T-helper 2 cell treated with Interferon-gamma antibody and Interleukin-4, amounts not matched to agents 100 ng/mL and 5 ng/mL, for 36 hours (primary cell): ENCODE measurements around the gene KCNK18. TPM values are rescaled to one million over a fixed set of nuclear protein-coding genes. Genes with fewer than 3 reads are reported as not detected.

Source experiments
- intact Hi-C: fragments of 100-400 bp; cut with micrococcal nuclease; formaldehyde crosslinking; loops from one replicate; pipeline ENCODE4 v1.15.1; 2023
- total RNA-seq: library from RNA; stranded (reverse); gene quantifications from 2 replicates; pipeline ENCODE4 v1.2.3, GENCODE V29; 2022

Gene KCNK18
- total RNA-seq, 1 donor from 2014 or later, result not detected

- intact Hi-C loops, result no loop called here
Observed at GRCh38 chr10:117248750-117249465, 51.6 kb downstream of the KCNK18 start.

GRCh38 chr10:117249493-117250093 lies 52.3 kb downstream of the KCNK18 start:
- intact Hi-C loops, result no loop called here

- intact Hi-C loops, result no loop called here
Observed at GRCh38 chr10:117250411-117250810, 53.1 kb downstream of the KCNK18 start.

- intact Hi-C loops, result no loop called here
Observed at GRCh38 chr10:117253908-117254307, 56.6 kb downstream of the KCNK18 start.

- intact Hi-C loops, result no loop called here
Observed at GRCh38 chr10:117254338-117254737, 57.0 kb downstream of the KCNK18 start.

- intact Hi-C loops, result no loop called here
Observed at GRCh38 chr10:117254774-117255735, 57.8 kb downstream of the KCNK18 start.

GRCh38 chr10:117255835-117256460 lies 58.7 kb downstream of the KCNK18 start:
- intact Hi-C loops, result no loop called here

GRCh38 chr10:117256910-117257309 lies 59.6 kb downstream of the KCNK18 start:
- intact Hi-C loops, result no loop called here

GRCh38 chr10:117257721-117258120 lies 60.4 kb downstream of the KCNK18 start:
- intact Hi-C loops, result no loop called here

- intact Hi-C loops, result no loop called here
Observed at GRCh38 chr10:117259279-117259678, 62.0 kb downstream of the KCNK18 start.

Other genes with a start within 250 kb of the KCNK18 start
- 0.32 and 0.75 TPM in 2 replicates for gene SHTN1, start 192.3 kb upstream of the KCNK18 start, total RNA-seq
- gene VAX1, start 59.2 kb upstream of the KCNK18 start, total RNA-seq, result not detected in 2 replicates
- 0.09 TPM in 1 of 2 replicates, not detected in the other for gene SLC18A2, start 43.6 kb downstream of the KCNK18 start, total RNA-seq
- gene PDZD8, start 178.0 kb downstream of the KCNK18 start, total RNA-seq, result 13.2 and 13.4 TPM in 2 replicates